T47D (cell line): ENCODE data around the gene FOLR3.
"Not testable (repeated sequence)": the region's sequence is repeated elsewhere in the genome, so short reads cannot be mapped to it uniquely, and the experiment has no call there.

Source experiments
- DNase-seq, 2 experiments: peaks; one replicate each; pipeline versions ENCODE4 v3.0.0 to v3.0.0-alpha.2; 2011 to 2012; ENCODE audit warnings: low read depth in 1 of 2, low spot score in 1 of 2
- JUND ChIP-seq: IDR thresholded peaks from 2 replicates; pipeline ENCODE4 v1.6.1; 2012; ENCODE audit warnings: low read depth
- in situ Hi-C: cut with HindIII; loops from 2 replicates; pipeline ENCODE4 v1.10.0; 2016; ENCODE audit warnings: low sequenced_read_pairs, low pct_unique_long_range_greater_than_20kb

FOLR3 gene

DNA sequence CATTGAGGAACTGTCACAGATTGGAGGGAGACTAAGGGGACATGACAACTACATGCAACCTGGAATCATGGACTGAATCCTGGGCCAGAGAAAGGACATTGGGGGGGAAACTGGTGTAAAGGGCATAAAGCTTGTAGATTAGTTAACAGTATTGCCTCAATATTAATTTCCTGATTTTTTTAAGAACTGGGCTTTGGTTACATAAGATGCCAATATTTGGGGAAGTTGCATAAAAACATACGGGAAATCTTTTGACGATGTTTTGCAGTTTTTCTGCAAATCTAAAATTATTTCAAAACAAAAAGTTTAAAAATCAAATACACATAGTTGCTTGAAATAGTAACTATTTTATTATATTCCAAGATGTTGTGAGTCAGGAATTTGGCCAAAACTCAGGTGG, 2.9 kb upstream of the FOLR3 start:
- in situ Hi-C loops, result no loop called here
- TF ChIP-seq JUND, result no peak
- no peak for DNase-seq

DNA sequence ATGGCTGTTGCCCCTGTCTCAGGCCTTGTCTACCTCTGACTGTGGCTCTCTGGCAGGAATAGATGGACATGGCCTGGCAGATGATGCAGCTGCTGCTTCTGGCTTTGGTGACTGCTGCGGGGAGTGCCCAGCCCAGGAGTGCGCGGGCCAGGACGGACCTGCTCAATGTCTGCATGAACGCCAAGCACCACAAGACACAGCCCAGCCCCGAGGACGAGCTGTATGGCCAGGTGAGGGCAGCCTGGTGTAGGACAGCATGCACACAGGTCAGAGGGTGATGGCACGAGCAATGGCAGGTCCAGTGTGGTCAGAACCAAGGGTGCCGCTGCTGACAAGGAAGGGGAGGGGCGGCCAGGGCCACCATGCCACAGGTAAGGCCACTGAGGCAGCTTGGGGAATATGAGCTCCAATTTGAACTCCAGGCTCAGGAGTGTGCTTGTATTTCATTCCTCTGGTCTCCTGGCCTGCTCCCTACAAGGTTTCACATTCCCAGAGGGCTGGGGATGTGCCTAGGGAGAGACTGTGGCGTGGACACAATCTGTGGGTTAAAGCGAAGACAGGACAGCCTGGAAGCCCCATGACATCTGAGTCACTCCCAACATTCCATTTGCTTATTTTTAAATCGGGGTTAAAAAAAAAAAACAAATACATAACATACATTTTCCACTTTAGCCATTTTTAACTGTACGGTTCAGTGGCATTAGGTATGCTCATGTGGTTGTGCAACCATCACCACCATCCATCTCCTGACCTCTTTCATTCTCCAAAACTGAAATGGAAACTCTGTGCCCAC, 562 bp downstream of the FOLR3 start:
- in situ Hi-C loops, result no loop called here
- no peak for DNase-seq

DNA sequence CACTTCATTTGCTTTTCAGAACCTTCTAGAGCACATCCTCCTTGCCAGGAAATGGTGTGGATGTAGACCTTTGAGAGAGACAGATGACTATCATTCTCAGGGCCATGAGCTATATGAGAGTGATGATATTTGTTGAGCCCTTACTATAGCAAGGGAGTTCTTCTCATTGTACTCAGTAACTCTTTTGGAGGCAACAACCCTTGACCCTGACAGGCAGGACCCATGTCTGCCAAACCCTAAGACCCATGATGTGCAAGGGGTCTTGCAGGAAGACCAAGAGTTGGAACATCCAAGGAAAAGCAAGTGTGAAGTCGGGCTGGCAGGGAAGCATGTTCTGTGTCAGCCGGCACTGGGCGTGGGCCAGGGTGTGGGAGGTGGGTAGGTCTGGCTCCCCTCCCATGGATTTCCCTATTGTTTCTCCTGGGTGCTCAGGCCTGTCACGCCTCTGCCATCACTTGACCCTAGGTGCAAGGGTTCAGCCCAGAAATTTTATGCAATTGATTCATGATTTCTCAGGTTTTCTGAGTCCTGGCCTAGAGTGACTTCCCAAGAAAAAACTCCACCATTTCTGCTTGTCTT, 1.2 kb downstream of the FOLR3 start:
- DNase-seq, result no peak
- in situ Hi-C loops, result no loop called here
- no peak for TF ChIP-seq JUND

More for the DNA sequence above, 562 bp downstream of the FOLR3 start:
- TF ChIP-seq JUND, result no peak

GRCh38 chr11:72138821-72139390, 3.4 kb downstream of the FOLR3 start:
- DNase-seq, result no peak
- TF ChIP-seq JUND, result no peak
- in situ Hi-C loops, result no loop called here

DNA sequence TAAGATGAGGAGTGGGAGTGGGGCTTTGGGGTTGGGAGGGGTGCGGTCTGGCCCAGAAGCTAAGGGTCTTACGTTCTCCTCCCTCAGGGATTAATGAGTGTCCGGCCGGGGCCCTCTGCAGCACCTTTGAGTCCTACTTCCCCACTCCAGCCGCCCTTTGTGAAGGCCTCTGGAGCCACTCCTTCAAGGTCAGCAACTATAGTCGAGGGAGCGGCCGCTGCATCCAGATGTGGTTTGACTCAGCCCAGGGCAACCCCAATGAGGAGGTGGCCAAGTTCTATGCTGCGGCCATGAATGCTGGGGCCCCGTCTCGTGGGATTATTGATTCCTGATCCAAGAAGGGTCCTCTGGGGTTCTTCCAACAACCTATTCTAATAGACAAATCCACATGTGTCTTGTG, 4.0 kb downstream of the FOLR3 start:
- TF ChIP-seq JUND, result no peak
- no peak for DNase-seq
- in situ Hi-C loops, result no loop called here

DNA sequence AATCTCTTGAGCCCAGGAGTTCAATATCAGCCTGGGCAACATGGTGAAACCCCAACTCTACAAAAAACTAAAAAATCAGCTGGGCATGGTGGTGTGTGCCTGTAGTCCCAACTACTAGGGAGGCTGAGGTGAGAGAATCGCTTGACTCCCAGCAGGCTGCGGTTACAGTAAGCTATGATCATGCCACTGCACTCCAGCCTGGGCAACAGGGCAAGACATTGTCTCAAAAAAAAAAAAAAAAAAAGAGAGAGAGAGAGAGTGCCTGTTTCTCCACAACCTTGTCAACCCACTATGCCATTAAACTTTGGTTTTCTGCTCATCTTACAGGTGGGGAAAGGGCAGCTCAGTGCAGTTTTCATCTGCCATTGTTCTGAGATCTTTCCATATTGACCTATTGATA, 5.1 kb downstream of the FOLR3 start:
- no peak for TF ChIP-seq JUND
- DNase-seq, result no peak
- in situ Hi-C loops, result no loop called here

DNA sequence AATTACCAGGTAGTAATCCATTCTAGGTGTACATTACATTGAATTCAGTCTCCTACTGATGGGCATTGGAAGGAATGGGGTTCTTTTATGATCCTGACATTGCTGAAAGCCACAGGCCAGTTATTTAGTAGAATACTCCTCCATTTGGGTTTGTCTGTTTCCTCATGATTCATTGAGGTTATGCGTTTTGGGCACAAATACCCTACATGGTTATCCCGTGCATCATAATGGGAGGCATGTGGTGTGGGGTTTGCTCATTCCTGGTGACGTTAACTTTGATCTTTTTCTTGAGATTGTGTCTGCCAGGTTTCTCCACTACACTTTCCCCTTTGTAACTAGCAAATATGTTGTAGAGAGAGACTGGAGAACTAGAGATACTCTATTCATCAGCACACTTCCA, 5.5 kb downstream of the FOLR3 start:
- in situ Hi-C loops, result no loop called here
- no peak for DNase-seq
- no peak for TF ChIP-seq JUND

- peak in 1 of 2 experiments; percentile 82 for DNase-seq
- in situ Hi-C loops, result not testable (repeated sequence)
These were observed 6.6 kb downstream of the FOLR3 start for GRCh38 chr11:72142086-72142485.

DNA sequence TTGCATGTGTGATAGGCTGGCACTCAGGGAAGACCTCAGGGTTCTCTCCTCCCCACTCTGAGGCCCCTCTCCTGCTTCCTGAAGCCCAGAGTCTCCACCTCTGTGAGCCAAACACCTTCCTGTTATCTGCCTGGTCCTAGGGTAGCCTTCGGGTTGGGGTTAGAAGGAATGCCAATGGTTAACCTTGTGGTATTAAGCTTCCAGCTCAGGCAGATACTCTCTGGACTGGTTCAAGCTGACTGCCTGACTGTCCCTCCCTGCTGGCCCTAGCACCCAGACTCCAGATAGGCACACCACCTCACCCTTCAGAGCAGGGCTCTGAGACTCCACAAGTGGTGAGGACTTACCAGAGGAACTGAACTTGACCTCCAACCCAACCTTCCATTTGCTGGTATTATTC, 7.0 kb downstream of the FOLR3 start:
- DNase-seq, in situ Hi-C loops: not testable (repeated sequence)

DNA sequence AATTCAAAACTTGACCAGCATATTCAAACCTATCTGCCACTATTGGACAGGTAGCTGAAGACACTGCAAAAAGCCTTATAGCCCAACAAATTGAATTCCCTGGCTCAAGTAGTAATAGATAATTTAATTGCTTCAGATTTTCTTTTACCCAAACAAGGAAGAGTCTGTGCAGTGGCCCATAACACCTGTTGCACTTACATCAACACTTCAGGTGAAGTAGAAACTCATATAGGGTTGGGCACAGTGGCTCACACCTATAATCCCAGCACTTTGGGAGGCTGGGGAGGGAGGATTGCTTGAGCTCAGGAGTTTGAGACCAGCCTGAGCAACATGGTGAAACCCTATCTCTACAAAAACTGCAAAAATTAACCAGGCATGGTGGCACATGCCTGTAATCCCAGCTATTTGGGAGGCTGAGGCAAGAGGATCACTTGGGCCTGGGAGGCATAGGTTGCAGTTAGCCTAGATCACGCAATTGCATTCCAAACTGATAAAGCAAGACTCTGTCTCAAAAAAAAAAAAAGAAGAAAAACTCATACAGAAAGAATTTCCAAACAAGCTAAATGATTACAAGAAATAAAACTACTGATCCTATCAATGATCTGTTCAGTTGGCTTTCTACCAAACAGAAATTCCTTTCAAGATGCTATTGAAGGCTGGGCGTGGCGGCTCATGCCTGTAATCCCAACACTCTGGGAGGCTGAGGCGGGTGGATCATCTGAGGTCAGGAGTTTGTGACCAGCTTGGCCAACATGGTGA, 9.5 kb downstream of the FOLR3 start:
- no peak for DNase-seq
- in situ Hi-C loops, result no loop called here

GRCh38 chr11:72146625-72147024, 11.1 kb downstream of the FOLR3 start:
- DNase-seq, result no peak
- in situ Hi-C loops, result no loop called here
- no peak for TF ChIP-seq JUND

More for the DNA sequence above, 9.5 kb downstream of the FOLR3 start:
- no peak for TF ChIP-seq JUND

DNA sequence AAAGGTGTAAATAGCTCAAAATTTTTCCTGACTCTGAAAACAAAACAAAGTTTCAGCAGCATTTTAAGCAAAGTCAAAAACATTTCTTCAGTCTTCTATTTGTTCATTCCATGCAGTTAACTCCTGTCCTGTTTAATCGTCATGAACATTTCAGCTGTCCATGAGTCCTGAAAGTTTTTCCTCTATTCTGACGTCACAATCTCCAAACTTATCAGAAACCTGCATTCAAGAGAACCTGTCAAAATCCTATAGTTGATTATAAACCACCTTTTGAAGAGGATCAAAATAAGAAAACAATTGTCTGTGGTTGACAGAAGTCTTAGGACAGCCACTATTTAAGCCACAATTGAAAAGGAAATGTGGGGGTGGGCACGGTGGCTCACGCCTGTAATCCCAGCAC, 15.4 kb downstream of the FOLR3 start:
- no peak for TF ChIP-seq JUND
- DNase-seq, result no peak
- in situ Hi-C loops, result no loop called here

DNA sequence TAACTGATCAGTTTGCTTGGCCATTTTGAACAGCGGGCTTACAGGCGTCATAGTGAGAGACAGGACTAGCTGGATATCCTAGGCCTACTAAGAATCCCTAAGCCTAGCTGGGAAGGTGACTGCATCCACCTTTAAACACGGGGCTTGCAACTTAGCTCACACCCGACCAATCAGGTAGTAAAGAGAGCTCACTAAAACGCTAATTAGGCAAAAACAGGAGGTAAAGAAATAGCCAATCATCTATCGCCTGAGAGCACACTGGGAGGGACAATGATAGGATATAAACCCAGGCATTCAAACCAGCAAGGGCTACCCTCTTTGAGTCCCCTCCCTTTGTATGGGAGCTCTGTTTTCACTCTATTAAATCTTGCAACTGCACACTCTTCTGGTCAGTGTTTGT, 18.3 kb downstream of the FOLR3 start:
- not testable (repeated sequence) for DNase-seq

More for the DNA sequence above, 18.3 kb downstream of the FOLR3 start:
- in situ Hi-C loops, result not testable (repeated sequence)
